SK-N-SH (cell line): ENCODE data around the gene WDCP.

ENCODE experiments used
- CTCF ChIP-seq: fragments of 200-600 bp; sonication (generic); IDR thresholded peaks from 2 replicates; pipeline ENCODE4 v1.6.1; 2017; ENCODE audit warnings: antibody characterized with exemption, mild to moderate bottlenecking, moderate library complexity
- RAD21 ChIP-seq: IDR thresholded peaks from 2 replicates; pipeline ENCODE4 v1.6.1; 2012; ENCODE audit warnings: mild to moderate bottlenecking, low read length
- TF ChIP-seq, protein P1 (sequence below): IDR thresholded peaks from 2 replicates; pipeline ENCODE4 v1.4.0; 2012; ENCODE audit warnings: low read depth

DNA sequence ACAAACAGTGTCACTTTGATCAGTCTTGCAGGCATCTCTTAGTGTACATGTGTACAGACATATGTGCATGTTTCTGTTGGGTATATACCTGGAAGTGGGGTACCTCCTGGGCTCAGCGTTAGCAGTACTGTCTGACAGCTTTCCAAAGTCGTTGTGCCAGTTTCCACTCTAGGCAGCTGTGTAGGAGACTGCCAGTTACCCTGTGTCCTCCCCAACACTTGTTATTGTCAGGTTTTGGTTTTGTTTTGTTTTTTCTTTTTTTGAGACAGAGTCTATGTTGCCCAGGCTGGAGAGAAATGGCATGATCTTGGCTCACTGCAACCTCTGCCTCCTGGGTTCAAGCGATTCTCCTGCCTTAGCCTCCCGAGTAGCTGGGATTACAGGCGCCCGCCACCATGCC is 8.6 kb upstream of the WDCP start:
- TF ChIP-seq CTCF (no peak), RAD21 (no peak)
- TF ChIP-seq, protein P1, sequence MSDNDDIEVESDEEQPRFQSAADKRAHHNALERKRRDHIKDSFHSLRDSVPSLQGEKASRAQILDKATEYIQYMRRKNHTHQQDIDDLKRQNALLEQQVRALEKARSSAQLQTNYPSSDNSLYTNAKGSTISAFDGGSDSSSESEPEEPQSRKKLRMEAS = no peak
